HG03095 (cell line): ENCODE results near the gene PTK6.

ENCODE experiments used
- ATAC-seq: cut with Tn5 transposase; IDR thresholded peaks from one replicate; pipeline ENCODE4 v1.9.1; 2021; ENCODE audit warnings: moderate library complexity; ENCODE audit not compliant: unreplicated experiment

PTK6 gene

DNA sequence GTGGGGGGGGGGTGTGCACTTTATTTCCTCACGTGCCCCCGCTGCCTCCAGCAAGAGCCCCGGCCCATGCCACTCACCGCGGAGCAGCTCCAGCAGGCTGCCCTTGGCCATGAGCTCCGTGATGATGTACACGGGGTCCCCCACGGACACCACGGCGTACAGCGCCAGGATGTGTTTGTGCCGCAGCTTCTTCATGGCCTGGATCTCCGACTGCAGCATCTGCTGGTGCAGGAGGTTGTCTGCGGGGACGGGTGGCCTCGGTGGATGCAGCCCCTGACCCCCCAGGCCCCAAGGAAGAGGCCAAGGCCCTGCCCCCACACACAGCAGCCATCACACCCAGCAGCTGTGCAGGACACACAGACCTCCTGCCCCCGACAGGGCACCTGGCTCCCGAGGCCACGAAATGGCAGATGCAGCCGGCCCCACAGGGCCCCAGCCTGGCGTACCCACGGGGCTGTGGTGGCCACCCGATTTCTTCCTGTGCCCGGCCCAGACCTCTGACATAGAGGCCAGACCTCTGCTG, 4.7 kb downstream of the PTK6 start:
- no peak for ATAC-seq

DNA sequence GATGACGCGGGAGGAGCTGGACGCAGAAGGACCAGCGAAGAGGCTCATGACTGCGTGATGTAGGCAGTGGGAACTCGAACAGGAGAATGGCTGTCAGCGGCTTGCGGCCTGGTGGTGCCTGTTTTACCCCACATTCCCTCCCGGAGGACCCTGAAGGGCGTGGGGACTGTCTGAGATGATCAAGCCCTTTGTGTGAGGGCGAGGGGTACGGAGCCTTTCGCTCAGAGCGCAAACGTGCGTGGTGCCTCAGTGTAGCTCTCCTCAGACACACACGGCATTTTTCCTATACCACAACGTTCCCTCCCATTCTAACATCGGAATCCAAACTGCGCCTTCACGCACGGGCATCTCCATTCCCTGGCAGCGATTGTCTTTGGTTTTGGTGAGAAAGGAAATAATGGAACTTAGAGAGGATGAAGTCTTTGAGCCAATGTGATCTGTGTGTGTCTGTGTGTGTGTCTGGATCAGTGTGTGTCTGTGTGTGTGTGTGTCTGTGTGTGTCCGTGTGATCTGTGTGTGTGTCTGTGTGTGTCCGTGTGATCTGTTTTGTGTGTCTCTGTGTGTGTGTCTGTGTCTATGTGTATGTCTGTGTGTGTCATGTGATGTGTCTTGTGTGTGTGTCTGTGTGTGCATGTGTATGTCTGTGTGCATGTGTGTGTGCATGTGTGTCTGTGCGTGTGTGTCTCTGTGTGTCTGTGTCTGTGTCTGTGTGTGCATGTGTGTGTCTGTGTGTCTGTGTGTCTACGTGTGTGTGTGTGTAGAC, 5.3 kb downstream of the PTK6 start:
- ATAC-seq = no peak

DNA sequence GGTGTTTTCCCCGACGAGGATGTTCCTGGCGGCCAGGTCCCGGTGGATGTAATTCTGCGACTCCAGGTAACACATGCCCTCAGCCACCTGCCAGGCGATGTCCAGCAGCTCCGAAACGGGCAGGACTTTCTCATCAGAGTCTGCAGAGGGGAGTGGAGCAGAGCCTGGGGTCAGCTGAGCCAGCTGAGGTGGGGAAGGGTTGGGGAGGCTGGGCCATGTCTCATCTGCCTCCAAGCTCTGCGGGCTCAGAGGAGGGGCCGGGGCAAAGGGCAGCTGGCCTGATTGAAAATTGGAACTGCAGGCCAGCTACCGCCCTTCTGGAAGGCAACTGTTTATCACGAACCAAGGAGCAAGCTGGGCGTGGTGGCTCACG, 6.4 kb downstream of the PTK6 start:
- ATAC-seq = no peak

DNA sequence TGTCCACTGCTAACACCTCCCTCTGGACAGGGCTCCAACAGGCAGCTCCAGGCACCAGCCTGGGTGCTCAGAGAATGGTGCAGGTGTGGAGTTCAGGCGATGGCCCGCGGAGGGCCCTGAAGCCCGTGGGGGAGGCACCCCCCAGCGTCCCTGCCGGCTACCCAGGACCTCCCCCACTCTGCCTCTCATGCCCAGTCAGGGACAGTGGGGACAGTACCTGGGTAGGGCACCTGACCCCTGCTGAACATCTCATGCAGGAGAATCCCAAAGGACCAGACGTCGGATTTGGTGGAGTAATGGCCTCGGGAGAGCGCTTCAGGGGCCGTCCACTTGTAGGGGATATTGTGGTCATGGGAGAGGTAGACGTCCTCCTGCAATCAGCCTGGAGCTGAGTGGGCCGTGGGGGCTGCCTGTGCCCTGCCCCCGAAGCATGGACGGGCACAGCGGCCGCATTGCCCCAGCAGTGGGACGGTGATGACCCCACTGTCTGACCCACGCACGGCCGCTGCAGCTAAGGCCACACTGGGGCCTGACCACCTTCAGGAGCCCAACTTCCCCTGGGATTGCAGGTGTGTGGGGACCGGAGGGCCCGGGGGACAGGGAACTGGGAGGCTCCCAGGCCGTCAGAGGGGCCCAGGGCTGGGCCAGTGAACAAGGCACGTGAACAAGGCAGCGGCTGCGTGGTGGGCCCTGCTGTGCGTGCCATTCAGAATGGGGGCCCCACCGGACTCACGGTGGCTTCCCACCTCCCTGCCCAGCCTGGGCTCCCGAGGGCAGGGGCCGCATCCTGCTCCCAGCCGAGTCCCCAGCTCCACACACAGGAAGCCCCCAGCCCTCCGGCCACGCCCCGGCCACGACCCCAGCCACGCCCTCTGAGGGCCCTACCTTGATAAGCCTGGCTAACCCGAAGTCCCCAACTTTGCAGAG, 7.1 kb downstream of the PTK6 start:
- no peak for ATAC-seq

DNA sequence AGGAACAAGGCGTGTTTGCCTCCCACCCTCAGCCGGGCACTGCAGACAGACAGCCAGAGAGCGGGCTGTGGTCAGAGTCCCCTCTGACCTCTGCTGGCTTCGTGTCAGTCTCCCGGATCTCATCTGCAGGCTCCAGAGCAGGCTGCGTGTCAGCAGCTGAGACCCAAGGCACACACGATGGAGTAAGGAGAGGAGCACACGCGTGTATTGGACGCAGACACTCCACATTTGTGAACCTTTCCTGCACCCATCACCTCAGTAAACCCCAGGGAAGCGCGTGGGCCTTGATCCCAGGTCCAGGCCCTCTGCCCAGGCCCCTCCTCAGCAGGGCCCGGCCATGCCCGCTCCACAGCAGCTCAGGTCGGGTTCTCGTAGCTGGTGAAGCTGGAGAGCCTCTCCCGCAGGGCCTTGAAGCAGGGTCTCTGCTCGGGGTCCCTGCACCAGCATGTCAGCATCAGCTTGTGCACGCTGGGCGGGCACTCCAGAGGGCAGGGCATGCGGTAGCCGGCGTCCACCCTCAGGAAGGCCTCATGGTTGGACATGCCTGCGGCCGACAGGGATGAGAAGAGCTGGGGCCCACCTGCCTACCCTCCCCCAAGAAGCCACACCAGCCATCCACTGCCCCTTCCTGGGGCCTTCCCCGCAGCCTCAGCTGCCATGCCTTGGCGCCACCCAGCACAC, 7.9 kb downstream of the PTK6 start:
- no peak for ATAC-seq

DNA sequence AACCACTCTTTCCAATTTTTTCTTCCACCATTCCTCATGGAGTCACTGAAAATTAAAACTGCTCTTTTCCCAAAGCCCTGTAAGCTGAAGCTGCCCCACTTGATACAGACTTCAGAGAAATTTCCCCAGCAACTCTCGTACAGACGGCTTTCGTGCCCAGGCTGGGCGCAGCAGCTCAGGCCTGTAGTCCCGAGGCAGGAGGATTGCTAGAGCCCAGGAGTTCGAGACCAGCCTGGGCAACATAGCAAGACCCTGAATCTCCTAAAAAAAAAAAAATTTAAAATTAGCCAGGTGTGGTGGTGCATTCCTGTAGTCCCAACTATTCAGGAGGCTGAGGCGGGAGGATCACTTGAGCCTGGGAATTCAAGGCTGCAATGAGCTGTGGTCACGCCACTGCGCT, 10.0 kb downstream of the PTK6 start:
- no peak for ATAC-seq

DNA sequence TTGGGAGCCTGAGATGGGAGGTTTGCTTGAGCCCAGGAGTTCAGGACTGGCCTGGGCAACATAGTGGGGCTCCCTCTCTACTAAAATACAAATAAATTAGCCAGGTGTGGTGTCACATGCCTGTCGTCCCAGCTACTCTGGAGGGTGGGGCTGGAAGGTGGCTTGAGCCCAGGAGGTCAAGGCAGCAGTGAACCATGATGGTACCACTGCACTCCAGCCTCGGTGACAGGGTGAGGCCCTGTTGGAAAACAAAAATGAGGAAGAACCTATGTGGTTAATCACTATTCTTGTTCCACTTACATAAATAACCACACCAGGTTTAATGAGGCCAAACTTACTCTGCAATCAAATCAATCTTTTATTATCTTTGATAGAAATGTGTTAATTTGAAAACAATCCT, 11.2 kb downstream of the PTK6 start:
- ATAC-seq = no peak

DNA sequence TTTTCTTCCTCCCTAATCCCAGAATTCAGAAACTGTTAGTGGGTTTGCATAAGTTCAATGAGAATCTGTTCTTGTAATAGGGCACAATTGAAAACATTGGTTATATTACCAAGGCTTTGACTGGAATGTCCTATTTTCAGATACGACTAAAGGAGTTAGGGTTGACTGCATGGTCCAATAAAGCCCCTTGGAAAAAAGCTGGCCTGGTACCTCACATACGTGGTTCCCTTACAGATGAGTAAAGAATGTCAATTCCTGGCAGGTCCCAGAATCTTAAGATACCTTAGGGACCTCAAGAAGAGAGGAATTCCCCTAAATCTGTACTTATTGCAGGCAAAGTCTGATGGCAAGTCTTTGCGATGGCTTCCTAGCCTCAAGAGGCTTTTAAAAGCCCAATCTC, 12.0 kb downstream of the PTK6 start:
- ATAC-seq = no peak

DNA sequence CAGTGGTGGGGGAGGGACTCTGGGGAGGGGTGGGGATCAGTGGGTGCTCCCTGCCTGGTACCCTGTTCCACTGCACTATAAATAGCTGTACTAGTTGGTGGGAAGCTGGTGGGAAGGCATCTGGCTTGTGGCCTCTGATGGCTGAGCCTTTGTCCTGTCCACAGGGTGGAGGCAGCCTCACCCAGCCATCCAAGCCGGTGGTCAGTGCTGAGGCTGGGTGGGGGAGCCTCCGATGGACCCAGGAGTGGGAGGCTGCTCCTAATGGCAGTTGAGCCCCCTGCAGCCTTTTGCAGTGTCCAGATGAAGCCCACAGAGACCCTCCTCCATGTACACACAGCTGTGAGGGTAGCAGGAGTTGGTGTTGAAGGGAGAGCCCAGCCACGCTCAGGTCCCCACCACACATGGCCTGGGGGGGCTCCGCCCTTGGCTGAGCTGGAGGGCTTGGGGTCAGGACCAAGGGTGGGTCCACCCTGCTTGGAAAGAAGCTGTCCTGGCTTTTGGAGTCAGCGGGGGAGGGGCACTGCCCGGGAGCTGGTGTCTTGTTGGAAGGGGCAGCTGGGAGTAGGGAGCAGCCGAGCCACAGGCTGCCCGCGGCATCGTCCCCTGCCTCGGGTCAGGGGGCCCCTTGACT, 14.1 kb downstream of the PTK6 start:
- no peak for ATAC-seq

DNA sequence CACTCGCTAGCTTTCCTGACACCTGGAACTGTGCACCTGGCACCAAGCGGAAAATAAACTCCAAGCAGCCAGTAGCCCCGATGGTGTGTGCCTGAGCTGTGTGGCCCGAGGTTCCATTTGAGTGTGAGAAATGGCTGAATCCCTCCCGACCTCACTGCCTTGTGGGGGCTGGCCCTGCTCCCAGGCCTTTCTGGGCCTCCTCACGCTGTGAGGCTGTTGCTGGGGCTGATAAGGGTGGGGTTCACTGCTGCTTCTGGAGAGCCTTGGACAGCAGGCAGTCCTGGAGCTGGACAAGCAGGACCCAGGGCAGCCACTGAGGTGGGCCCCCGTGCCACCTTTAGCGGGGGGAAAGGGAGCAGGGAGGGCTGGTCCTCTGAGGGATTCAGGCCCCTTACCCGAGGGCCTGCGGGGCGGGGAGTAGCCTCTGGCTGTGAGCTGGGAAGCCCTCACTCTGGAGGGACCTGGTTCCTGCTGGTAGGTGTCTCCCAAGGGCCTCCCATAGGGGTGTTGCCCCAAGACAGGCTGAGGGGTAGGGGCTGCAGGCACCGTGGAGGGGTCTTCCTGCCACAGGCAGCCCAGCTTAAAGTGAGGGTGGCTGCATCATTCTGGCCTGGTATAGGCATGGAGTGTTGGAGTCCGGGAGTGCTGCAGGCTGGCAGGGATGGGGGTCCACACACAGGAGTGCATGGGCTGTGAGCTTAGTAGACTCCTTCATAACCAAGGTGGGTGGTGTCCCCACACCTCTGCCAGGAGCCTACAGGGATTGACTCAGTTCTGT, 14.9 kb downstream of the PTK6 start:
- ATAC-seq = no peak

DNA sequence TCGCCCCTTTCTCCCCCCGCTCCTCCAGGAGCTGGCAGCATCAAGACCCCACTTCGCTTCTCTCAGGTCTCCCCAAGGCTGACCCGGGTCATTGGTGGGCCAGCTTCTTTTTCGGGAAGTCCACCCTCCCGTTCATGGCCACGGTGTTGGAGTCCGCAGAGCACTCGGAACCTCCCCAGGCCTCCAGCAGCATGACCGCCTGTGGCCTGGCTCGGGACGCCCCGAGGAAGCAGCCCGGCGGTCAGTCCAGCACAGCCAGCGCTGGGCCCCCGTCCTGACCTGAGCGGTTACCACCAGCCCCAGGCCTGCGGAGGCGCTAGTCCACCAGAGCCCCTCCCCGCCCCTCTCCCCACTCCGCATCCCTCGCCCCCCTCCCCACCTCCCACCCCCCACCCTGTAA, 15.6 kb downstream of the PTK6 start:
- no peak for ATAC-seq

DNA sequence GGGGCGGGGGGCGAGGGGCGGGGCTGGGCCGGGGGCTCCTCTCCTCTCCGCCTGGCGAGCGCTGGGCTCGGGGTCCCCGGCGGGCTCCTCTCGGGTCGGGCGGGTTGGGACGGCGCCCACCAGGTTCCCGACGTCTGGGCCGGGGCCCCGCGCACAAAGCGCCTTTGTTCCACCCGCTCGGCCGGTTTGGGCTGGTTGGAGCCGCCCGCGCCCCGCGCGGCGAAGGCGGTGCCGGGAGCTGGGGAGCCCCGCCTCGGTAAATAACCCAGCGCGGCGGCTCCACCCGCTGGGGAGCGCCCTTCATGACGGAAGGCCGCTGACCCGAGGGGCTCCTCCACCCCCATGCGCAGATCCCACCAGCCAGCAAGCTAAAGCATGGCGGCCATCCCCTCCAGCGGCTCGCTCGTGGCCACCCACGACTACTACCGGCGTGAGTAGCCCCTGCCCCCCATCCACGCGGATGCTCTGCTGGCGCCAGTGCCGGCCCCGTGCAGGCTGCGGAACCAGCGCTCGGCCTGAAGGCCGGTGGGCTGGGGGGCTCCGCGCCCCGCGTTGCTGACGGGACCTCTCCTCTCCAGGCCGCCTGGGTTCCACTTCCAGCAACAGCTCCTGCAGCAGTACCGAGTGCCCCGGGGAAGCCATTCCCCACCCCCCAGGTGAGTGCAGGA, 16.1 kb downstream of the PTK6 start:
- ATAC-seq = peak; percentile 40

DNA sequence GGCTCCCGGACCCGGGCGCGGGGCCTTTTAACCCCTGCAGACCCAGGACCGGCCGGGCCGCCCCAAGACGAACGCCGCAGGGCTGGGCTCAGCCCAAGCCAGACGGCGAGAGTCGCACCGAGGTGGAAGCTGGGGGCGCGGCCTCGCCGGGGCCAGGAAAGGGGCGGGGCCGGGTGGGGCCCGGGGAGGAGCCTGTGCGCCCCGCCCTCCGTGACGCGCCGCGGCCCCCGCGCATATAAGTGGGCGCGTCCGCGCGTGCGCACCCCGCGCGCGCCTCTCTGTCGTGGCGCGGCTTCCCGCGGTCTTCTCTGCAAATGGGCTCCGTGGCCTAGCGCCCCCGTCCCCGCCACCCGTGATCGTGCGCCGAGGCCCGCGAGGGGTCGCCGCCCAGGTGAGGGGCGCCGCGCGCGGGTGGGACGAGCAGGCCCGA, 16.7 kb downstream of the PTK6 start, which contains the start of gene PPDPF:
Gene PPDPF, plus strand, starts transcription at position 262 of the 430 bp plus-strand sequence. CDS start 544 bp downstream, outside the sequence.
- peak; percentile 60 for ATAC-seq

DNA sequence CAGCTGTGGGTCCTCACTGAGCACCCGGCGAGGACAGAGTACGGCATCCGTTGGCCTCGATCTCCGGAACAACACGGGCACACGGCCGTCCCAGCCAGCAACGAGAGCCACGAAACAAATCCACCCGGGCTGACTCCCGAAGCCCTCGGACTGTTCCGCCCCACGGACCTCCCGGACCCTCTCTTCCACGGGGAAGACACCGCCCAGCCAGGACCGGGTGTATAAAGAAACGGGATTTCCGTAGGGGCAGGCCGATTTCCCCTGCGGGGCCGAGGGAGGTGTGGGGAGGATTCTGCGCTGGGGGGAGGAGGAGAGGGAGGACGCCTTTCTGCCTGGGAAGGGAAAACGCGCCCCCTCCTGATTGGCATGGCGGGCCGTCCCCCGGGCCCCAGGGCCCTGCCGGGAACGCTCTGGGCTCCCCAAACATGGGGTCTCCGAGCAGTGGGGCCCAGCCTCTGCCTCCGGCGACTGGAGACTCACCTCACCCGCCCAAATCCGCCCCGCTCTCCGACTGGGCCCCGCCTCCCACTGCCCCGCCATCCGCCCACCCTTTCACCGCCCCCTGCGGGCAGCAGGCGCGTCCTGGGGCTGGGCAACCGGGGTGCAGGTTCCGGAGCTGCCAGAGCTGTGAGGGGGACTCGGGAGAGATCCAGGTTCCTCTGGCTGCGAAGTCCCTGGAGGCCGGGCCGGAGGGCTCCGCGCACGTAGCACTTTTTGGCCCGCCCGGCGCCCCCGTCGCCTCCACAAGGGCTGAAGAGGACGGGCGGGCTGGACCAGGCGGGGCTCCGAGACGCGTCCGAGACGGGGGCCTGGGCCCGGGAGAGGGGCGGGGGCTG, 17.3 kb downstream of the PTK6 start:
- peak; percentile 34 for ATAC-seq

DNA sequence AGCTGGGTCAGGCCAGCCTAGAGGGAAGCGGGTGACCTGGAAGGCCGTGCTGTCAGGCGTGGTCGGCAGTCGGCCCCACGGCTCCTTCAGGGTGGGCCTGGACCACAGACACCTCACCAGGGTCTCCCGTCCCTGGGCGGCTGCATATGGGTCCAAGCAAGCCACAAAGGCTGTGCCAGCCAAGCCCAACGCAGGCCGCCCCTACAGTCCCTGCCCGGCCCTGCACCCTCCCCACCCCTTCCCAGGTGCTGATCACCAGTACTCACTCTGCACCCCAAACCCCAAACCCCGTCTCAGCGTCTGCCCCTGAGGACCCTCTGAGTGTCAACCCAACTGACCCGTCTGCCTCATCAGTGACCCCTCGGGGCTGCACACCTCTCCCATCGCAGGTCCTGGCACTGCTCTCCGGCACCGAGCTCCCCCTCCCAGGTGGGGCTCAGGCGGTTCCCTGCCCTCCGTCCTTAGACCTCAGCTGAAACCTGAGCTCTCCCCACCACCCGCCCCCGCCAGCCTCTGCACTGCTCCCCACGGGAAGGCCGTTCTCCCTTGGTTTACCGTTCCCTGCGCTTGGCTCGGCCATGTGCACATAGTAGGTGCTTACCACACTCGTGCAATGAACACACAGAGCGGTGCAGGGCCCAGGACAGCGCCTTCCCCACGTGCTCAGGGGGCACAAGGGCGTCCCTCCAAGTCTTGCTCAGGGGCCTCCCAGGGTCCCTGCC, 18.1 kb downstream of the PTK6 start:
- ATAC-seq = no peak

DNA sequence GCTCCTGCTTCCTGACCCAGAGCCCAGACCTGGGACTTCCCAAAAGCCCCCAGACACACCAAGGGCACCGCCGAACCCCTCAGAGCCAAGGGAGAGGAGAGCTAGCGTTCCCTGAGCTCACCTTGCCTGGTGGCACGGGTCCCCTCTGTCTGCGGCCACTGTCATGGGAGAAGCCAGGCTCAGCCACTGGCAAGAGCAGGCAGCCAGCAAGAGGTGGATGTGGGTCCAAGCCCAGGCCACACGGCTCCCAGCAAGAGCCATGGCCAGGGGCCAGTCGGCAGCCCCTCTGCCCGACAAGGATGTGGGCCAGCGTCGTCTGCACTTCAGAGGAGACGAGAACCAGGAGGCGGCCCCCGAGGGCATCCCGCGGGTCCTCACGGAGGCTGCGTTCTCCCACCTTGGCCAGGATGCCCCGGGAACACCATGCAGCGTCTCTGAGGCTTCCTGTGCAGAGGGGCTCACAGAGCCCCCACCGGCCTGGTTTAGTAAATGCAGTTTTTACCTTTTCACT, 18.8 kb downstream of the PTK6 start:
- no peak for ATAC-seq

DNA sequence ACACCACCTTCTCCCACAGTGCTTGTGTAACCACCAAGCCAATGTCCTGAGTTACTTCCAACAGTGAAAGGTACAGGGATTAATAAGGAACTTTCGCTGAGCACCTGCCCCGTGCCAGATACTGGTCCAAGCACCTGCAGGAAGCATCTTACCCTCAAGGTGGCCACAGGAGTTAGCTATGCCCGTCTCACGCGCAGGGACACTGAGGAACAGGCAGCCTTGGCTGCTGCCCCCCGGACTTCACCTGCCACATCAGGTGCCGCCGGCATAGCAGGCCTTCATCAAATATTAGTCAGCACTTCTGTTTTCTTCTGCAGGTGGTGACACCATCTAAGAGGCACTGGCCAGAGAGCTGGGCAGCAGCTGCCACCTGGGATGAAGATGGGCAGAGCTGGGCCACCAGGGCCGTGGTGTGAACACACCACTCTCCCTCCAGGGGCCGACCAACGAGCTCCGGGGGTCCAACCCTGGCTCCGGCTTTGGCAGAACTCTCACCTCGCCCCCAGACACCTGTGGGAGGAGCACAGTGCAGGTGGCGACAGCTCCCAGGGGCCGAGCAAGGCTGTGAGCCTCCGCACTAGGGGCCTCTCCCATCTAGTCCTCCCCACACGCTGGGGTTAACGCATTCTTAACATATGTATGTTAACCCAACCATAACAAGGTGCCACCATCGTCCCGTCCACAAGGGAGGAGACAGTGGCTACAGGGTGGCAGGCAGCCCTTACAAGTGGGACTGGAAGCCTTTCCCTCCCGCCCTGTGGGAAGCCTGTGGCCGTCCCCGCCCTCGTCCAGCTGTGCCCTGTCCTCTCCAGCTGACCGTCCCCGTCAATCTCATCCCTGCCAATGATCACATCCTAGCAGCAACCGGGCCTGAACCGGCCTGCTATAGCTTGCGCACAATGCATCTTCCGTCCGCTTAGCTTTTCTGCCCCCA, 19.5 kb downstream of the PTK6 start:
- ATAC-seq = no peak
